ENCODE measurements around the gene HSD3B7.

The HSD3B7 gene

GRCh38 chr16:30982548-30983288, 2.3 kb upstream of the HSD3B7 start:
- H3K36me3 ChIP-seq (ENCODE audit: control insufficient read depth in 2 of 2, insufficient read depth in 1 of 2, low read length in 2 of 2), result peaks cover 0 to 90% of the 10 kb centered on the region in 2 experiments; a peak in 2 of 3 replicates
- H3K4me3 ChIP-seq (ENCODE audit: low read depth, low read length), result no peak overlapping the region
- POLR2A ChIA-PET, result interaction anchor here (0.6 to 2.9 kb wide), 12 partner anchors 9 to 1167 kb away, joined by 3 to 13 read pairs (median 4); partner anchors contain the start of genes KAT8, PAGR1, STX4 and ZNF646
- no peak overlapping the region for H3K27ac ChIP-seq (ENCODE audit: extremely low read depth, low read depth, low read length)
- no peaks in the 10 kb centered on the region for H3K4me1 ChIP-seq (ENCODE audit: control insufficient read depth, insufficient read depth, low read length)
- CTCF ChIA-PET, result interaction anchor here (0.5 to 4.2 kb wide), 18 partner anchors 15 to 1167 kb away, joined by 3 to 25 read pairs (median 4); partner anchors contain the start of genes PAGR1 and STX4
- H3K9me3 ChIP-seq (ENCODE audit: control insufficient read depth, insufficient read depth, low read depth, low read length), result no peaks in the 10 kb centered on the region
- no peak for TF ChIP-seq ZNF549 (tag by site-specific recombination; IDR thresholded peaks at IDR 0.05)
- peak; percentile 93 for TF ChIP-seq SCRT2 (tag by site-specific recombination; IDR thresholded peaks at IDR 0.05)
- TF ChIP-seq ZNF311 (tag by site-specific recombination; IDR thresholded peaks at IDR 0.05; ENCODE audit: borderline replicate concordance), result no peak
- no peak for TF ChIP-seq ZNF830 (tag by site-specific recombination; IDR thresholded peaks at IDR 0.05; ENCODE audit: low read depth)
- TF ChIP-seq FEZF1 (tag by site-specific recombination; IDR thresholded peaks at IDR 0.05), result no peak
- no peak for TF ChIP-seq ZNF10 (tag by site-specific recombination; IDR thresholded peaks at IDR 0.05)
- no peak for TF ChIP-seq ZNF626 (tag by site-specific recombination; IDR thresholded peaks at IDR 0.05)
- TF ChIP-seq TSHZ1 (tag by site-specific recombination; IDR thresholded peaks at IDR 0.05; ENCODE audit: borderline replicate concordance), result no peak
- TF ChIP-seq ZBTB8A (tag by site-specific recombination; IDR thresholded peaks at IDR 0.05), result no peak
- no peak for TF ChIP-seq ZNF169 (tag by site-specific recombination; IDR thresholded peaks at IDR 0.05)
- TF ChIP-seq ZNF140 (tag by site-specific recombination; IDR thresholded peaks at IDR 0.05), result no peak
- no peak for TF ChIP-seq ZNF600 (tag by site-specific recombination; IDR thresholded peaks at IDR 0.05)
- no peak for TF ChIP-seq MEIS1 (CRISPR knock-in tag; IDR thresholded peaks at IDR 0.05; ENCODE audit: borderline replicate concordance)
- no peak for TF ChIP-seq ZFHX2 (tag by site-specific recombination; conservative IDR thresholded peaks at IDR 0.05)
- TF ChIP-seq ZNF513 (tag by site-specific recombination; IDR thresholded peaks at IDR 0.05), result no peak
- no peak for TF ChIP-seq ZNF530 (tag by site-specific recombination; IDR thresholded peaks at IDR 0.05; ENCODE audit: low read depth)
- no peak for TF ChIP-seq ZFP3 (tag by site-specific recombination; IDR thresholded peaks at IDR 0.05; ENCODE audit: low read depth)
- TF ChIP-seq ZNF560 (tag by site-specific recombination; IDR thresholded peaks at IDR 0.05; ENCODE audit: borderline replicate concordance), result no peak
- peak; percentile 65 for TF ChIP-seq SCRT1 (tag by site-specific recombination; IDR thresholded peaks at IDR 0.05; ENCODE audit: borderline replicate concordance)
- no peak for TF ChIP-seq ZNF292 (tag by site-specific recombination; IDR thresholded peaks at IDR 0.05; ENCODE audit: borderline replicate concordance, low read depth)
- no peak for TF ChIP-seq RBAK (tag by site-specific recombination; IDR thresholded peaks at IDR 0.05)
- no peak for TF ChIP-seq ZNF202 (tag by site-specific recombination; IDR thresholded peaks at IDR 0.05; ENCODE audit: borderline replicate concordance)
- no peak for TF ChIP-seq ZNF596 (tag by site-specific recombination; IDR thresholded peaks at IDR 0.05)
- no peak for TF ChIP-seq ZNF747 (tag by site-specific recombination; IDR thresholded peaks at IDR 0.05)
- TF ChIP-seq GLIS2 (tag by site-specific recombination; IDR thresholded peaks at IDR 0.05), result peak; percentile 16; the same call in 1 of the 2 replicates
- no peak for TF ChIP-seq ZNF146 (tag by site-specific recombination; IDR thresholded peaks at IDR 0.05)
- no peak for TF ChIP-seq ZBTB48 (tag by site-specific recombination; IDR thresholded peaks at IDR 0.05)
- TF ChIP-seq ZNF184 (tag by site-specific recombination; IDR thresholded peaks at IDR 0.05), result no peak
- no peak for TF ChIP-seq BCL6B (tag by site-specific recombination; IDR thresholded peaks at IDR 0.05)
- no peak for TF ChIP-seq ZBTB44 (tag by site-specific recombination; IDR thresholded peaks at IDR 0.05)
- TF ChIP-seq ZFP69B (tag by site-specific recombination; IDR thresholded peaks at IDR 0.05), result no peak
- no peak for TF ChIP-seq ZNF302 (tag by site-specific recombination; IDR thresholded peaks at IDR 0.05; ENCODE audit: low read depth)
